Thyroid gland (tissue), 4 donors: ENCODE data around the gene TSKU. TPM values are rescaled to one million over a fixed set of nuclear protein-coding genes. Genes with fewer than 3 reads are reported as not detected.
"Not testable (repeated sequence)": the region's sequence is repeated elsewhere in the genome, so short reads cannot be mapped to it uniquely, and the experiment has no call there.

Experiments
- DNase-seq, 2 donors: peaks; one replicate each; pipeline ENCODE4 v3.0.0-alpha.2; 2019
- H3K27ac ChIP-seq, 3 donors: fragments of 200-600 bp; sonication (generic); 1 replicate in 2 of 3; 2 replicates in 1 of 3; pipeline ENCODE4 v1.5.1; 2016 to 2019; ENCODE audit warnings: mild to moderate bottlenecking in 1 of 3, moderate library complexity in 1 of 3
- H3K27me3 ChIP-seq: fragments of 200-600 bp; sonication (generic); one replicate; pipeline ENCODE4 v1.5.1; 2019
- H3K36me3 ChIP-seq, 2 donors: fragments of 200-600 bp; sonication (generic); one replicate each; pipeline ENCODE4 v1.5.1; 2016 to 2019
- H3K4me1 ChIP-seq, 2 donors: fragments of 200-600 bp; sonication (generic); one replicate each; pipeline ENCODE4 v1.5.1; 2017 to 2019
- H3K4me3 ChIP-seq, 3 donors: fragments of 200-600 bp; sonication (generic); replicated peaks in 1 of 3; 1 replicate in 2 of 3; 2 replicates in 1 of 3; pipeline ENCODE4 v1.5.1; 2016; ENCODE audit warnings: mild to moderate bottlenecking in 1 of 3
- H3K9me3 ChIP-seq: fragments of 200-600 bp; sonication (generic); one replicate; pipeline ENCODE4 v1.5.1; 2017
- POLR2A ChIP-seq, 2 donors: fragments of 450-650 bp; IDR thresholded peaks; one replicate each; pipeline ENCODE4 v1.6.1; 2017; ENCODE audit warnings: antibody characterized with exemption in 2 of 2, mild to moderate bottlenecking in 2 of 2, moderate library complexity in 1 of 2
- WGBS, 2 donors: methylation state at CpG; one replicate each; pipeline ENCODE4 v1.1.5; 2017; 5-methylcytosine and 5-hydroxymethylcytosine counted together
- intact Hi-C: fragments of 100-400 bp; cut with DNase I; formaldehyde crosslinking; loops from one replicate; pipeline ENCODE4 v1.15.1; 2023
- total RNA-seq, 4 donors: library from RNA; depleted of rRNA; stranded (reverse); fragments of >200 nt; gene quantifications; one replicate each; pipeline ENCODE4 v1.2.3, GENCODE V29; 2016
- TF ChIP-seq, protein P1 (sequence below), 6 experiments: fragments of 200-600 bp in 3 of 6; fragments of 450-650 bp in 3 of 6; sonication (generic) in 3 of 6; IDR thresholded peaks; one replicate each; pipeline ENCODE4 v1.5.1; 2016 to 2019; ENCODE audit warnings: antibody characterized with exemption in 6 of 6, mild to moderate bottlenecking in 2 of 6, inconsistent platforms in 1 of 6, moderate library complexity in 1 of 6

TSKU gene
- total RNA-seq, 4 donors from 2014 or later: 95.6 to 152 (median 99.2) TPM

GRCh38 chr11:76825726-76826396, 42.7 kb downstream of the TSKU start:
- no peak for DNase-seq
- Histone ChIP-seq H3K27ac (no peak overlapping the region), H3K4me1 (peaks cover 0 to 9% of the 10 kb centered on the region in 2 donors), H3K4me3 (no peak overlapping the region), H3K27me3 (no peaks in the 10 kb centered on the region), H3K36me3 (no peaks in the 10 kb centered on the region), H3K9me3 (no peaks in the 10 kb centered on the region)
- WGBS, 2 donors: 95 to 97% methylated on average over 1 of the region's 1 CpG
- intact Hi-C loops: no loop called here
- TF ChIP-seq POLR2A (IDR thresholded peaks at IDR 0.05): no peak
- TF ChIP-seq, protein P1, sequence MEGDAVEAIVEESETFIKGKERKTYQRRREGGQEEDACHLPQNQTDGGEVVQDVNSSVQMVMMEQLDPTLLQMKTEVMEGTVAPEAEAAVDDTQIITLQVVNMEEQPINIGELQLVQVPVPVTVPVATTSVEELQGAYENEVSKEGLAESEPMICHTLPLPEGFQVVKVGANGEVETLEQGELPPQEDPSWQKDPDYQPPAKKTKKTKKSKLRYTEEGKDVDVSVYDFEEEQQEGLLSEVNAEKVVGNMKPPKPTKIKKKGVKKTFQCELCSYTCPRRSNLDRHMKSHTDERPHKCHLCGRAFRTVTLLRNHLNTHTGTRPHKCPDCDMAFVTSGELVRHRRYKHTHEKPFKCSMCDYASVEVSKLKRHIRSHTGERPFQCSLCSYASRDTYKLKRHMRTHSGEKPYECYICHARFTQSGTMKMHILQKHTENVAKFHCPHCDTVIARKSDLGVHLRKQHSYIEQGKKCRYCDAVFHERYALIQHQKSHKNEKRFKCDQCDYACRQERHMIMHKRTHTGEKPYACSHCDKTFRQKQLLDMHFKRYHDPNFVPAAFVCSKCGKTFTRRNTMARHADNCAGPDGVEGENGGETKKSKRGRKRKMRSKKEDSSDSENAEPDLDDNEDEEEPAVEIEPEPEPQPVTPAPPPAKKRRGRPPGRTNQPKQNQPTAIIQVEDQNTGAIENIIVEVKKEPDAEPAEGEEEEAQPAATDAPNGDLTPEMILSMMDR (IDR thresholded peaks at IDR 0.05): no peak

DNA sequence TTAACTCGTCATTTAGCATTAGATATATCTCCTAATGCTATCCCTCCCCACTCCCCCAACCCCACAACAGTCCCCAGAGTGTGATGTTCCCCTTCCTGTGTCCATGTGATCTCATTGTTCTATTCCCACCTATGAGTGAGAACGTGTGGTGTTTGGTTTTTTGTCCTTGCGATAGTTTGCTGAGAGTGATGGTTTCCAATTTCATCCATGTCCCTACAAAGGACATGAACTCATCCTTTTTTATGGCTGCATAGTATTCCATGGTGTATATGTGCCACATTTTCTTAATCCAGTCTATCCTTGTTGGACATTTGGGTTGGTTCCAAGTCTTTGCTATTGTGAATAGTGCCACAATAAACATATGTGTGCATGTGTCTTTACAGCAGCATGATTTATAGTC, 43.4 kb downstream of the TSKU start:
- H3K9me3 ChIP-seq, intact Hi-C loops, H3K36me3 ChIP-seq: not testable (repeated sequence)

GRCh38 chr11:76827005-76827404, 43.8 kb downstream of the TSKU start:
- H3K27ac ChIP-seq, H3K4me3 ChIP-seq, H3K9me3 ChIP-seq, intact Hi-C loops, H3K4me1 ChIP-seq, H3K36me3 ChIP-seq, H3K27me3 ChIP-seq, DNase-seq: not testable (repeated sequence)

More for the DNA sequence above, 43.4 kb downstream of the TSKU start:
- not testable (repeated sequence) for H3K4me3 ChIP-seq, H3K4me1 ChIP-seq, H3K27me3 ChIP-seq, DNase-seq, H3K27ac ChIP-seq
- 84 to 95% methylated on average over 3 of the region's 3 CpGs for WGBS, 2 donors

- Histone ChIP-seq H3K27me3 (no peaks in the 10 kb centered on the region), H3K4me1 (no peaks in the 10 kb centered on the region), H3K27ac (no peak overlapping the region), H3K4me3 (no peak overlapping the region), H3K9me3 (no peaks in the 10 kb centered on the region), H3K36me3 (no peaks in the 10 kb centered on the region)
- WGBS, 2 donors: 67 to 77% methylated on average over 9 of the region's 9 CpGs
- no peak for DNase-seq
- no peak for TF ChIP-seq POLR2A (IDR thresholded peaks at IDR 0.05)
- TF ChIP-seq, protein P1 (IDR thresholded peaks at IDR 0.05): no peak
- intact Hi-C loops: no loop called here
These were observed 47.6 kb downstream of the TSKU start for GRCh38 chr11:76830639-76831327.

- H3K27me3 ChIP-seq: no peaks in the 10 kb centered on the region
- peaks cover 0 to 6% of the 10 kb centered on the region in 2 donors for H3K4me1 ChIP-seq
- H3K4me3 ChIP-seq: no peak overlapping the region
- H3K9me3 ChIP-seq: no peaks in the 10 kb centered on the region
- no peak for DNase-seq
- intact Hi-C loops: no loop called here
- H3K36me3 ChIP-seq: no peaks in the 10 kb centered on the region
- TF ChIP-seq POLR2A (IDR thresholded peaks at IDR 0.05): no peak
- TF ChIP-seq, protein P1 (IDR thresholded peaks at IDR 0.05): no peak
- no peak overlapping the region for H3K27ac ChIP-seq
- 90 to 94% methylated on average over 4 of the region's 4 CpGs for WGBS, 2 donors
These were observed 48.6 kb downstream of the TSKU start for GRCh38 chr11:76831686-76832310.

- DNase-seq: no peak
- Histone ChIP-seq H3K4me3 (no peak overlapping the region), H3K36me3 (no peaks in the 10 kb centered on the region), H3K9me3 (no peaks in the 10 kb centered on the region), H3K4me1 (peaks cover 0 to 9% of the 10 kb centered on the region in 2 donors), H3K27me3 (no peaks in the 10 kb centered on the region), H3K27ac (no peak overlapping the region)
- TF ChIP-seq, protein P1 (IDR thresholded peaks at IDR 0.05): no peak
- TF ChIP-seq POLR2A (IDR thresholded peaks at IDR 0.05): no peak
- intact Hi-C loops: no loop called here
These were observed 49.2 kb downstream of the TSKU start for GRCh38 chr11:76832361-76832760.
